Measurements from ENCODE around the gene FANCL. TPM values are rescaled to one million over a fixed set of nuclear protein-coding genes. Genes with fewer than 3 reads are reported as not detected.
"Not testable (repeated sequence)": the region's sequence is repeated elsewhere in the genome, so short reads cannot be mapped to it uniquely, and the experiment has no call there.

The FANCL gene
- total and polyA plus RNA-seq, 11 donors: 6.3 to 17.5 (median 9.8) TPM

DNA sequence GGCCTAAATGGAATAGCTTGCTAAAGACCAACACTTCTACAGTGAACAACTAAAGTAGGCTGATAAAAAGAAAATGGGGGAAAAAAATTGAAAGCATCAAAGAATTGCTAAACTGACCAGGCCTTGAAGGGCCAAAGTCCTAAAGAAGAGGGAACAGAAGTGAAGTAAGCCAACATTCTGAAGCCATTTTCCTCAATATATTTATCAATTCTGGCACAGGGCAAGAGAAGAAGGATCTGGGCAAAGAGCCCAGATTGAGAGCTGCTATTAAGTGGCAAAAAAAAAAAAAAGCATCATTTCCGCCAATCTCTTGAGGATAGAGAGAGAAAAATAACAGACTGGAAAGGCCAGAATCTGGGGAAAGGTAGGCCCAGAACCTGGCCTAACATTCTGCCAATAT, 25.7 kb downstream of the FANCL start:
- intact Hi-C loops (cut with DNase I): loop anchor here in 1 of 10 donors (10.0 kb wide), 1 partner anchor 301 kb away; no protein-coding TSS in a partner anchor
- DNase-seq: no peak
- Histone ChIP-seq H3K27me3 (no peaks in the 10 kb centered on the region), H3K4me1 (peaks cover 0 to 8% (median 0%) of the 10 kb centered on the region in 12 donors), H3K9me3 (peaks cover 0 to 10% (median 0%) of the 10 kb centered on the region in 12 donors), H3K36me3 (peaks cover 0 to 24% (median 1%) of the 10 kb centered on the region in 9 donors), H3K27ac (no peak overlapping the region), H3K4me3 (no peak overlapping the region)
- WGBS, 4 donors: 32 to 49% (median 46%) methylated on average over 1 of the region's 1 CpG
- no peak for TF ChIP-seq POLR2A (IDR thresholded peaks at IDR 0.05)
- TF ChIP-seq, protein P1, sequence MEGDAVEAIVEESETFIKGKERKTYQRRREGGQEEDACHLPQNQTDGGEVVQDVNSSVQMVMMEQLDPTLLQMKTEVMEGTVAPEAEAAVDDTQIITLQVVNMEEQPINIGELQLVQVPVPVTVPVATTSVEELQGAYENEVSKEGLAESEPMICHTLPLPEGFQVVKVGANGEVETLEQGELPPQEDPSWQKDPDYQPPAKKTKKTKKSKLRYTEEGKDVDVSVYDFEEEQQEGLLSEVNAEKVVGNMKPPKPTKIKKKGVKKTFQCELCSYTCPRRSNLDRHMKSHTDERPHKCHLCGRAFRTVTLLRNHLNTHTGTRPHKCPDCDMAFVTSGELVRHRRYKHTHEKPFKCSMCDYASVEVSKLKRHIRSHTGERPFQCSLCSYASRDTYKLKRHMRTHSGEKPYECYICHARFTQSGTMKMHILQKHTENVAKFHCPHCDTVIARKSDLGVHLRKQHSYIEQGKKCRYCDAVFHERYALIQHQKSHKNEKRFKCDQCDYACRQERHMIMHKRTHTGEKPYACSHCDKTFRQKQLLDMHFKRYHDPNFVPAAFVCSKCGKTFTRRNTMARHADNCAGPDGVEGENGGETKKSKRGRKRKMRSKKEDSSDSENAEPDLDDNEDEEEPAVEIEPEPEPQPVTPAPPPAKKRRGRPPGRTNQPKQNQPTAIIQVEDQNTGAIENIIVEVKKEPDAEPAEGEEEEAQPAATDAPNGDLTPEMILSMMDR (IDR thresholded peaks at IDR 0.05): no peak
- no peak for ATAC-seq

DNA sequence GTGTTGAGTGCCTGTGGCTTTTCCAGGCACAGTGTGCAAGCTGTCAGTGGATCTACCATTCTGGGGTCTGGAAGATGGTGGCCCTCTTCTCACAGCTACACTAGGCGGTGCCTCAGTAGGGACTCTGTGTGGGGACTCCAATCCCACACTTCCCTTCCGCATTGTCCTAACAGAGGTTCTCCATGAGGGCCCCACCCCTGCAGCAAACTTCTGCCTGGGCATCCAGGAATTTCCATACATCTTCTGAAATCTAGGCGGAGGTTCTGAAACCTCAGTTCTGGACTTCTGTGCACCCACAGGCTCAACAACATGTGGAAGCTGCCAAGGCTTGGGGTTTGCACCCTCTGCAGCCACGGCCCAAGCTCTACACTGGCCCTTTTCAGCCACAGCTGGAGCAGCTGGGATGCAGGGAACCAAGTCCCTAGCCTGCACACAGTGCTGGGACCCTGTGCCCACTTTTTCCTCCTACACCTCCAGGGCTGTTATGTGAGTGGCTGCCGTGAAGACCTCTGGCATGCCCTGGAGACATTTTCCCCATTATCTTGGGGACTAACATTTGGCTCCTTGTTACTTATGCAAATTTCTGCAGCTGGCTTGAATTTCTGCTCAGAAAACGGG, 30.1 kb downstream of the FANCL start:
- DNase-seq, H3K27ac ChIP-seq, H3K9me3 ChIP-seq, H3K4me1 ChIP-seq, H3K4me3 ChIP-seq, H3K27me3 ChIP-seq, ATAC-seq: not testable (repeated sequence)
- peaks cover 0 to 23% (median 0%) of the 10 kb centered on the region in 9 donors for H3K36me3 ChIP-seq
- WGBS, 4 donors: 96 to 98% (median 98%) methylated on average over 6 of the region's 6 CpGs
- intact Hi-C loops (cut with DNase I): loop anchor here in 1 of 10 donors (10.0 kb wide), 1 partner anchor 296 kb away; no protein-coding TSS in a partner anchor

GRCh38 chr2:58207189-58207588, 33.9 kb downstream of the FANCL start:
- Histone ChIP-seq H3K27me3 (no peaks in the 10 kb centered on the region), H3K27ac (no peak overlapping the region), H3K36me3 (peaks cover 0 to 19% (median 6%) of the 10 kb centered on the region in 9 donors), H3K4me1 (no peaks in the 10 kb centered on the region), H3K9me3 (peaks cover 0 to 10% (median 0%) of the 10 kb centered on the region in 12 donors), H3K4me3 (no peak overlapping the region)
- WGBS, 4 donors: 84 to 89% (median 85%) methylated on average over 3 of the region's 3 CpGs
- intact Hi-C loops (cut with DNase I): no loop called here
- no peak for TF ChIP-seq POLR2A (IDR thresholded peaks at IDR 0.05)
- TF ChIP-seq, protein P1 (IDR thresholded peaks at IDR 0.05): no peak
- DNase-seq (no peak), ATAC-seq (no peak)

GRCh38 chr2:58206785-58207184, 34.3 kb downstream of the FANCL start:
- Histone ChIP-seq H3K4me3 (no peak overlapping the region), H3K27me3 (no peaks in the 10 kb centered on the region), H3K4me1 (no peaks in the 10 kb centered on the region), H3K36me3 (peaks cover 0 to 16% (median 6%) of the 10 kb centered on the region in 9 donors), H3K27ac (no peak overlapping the region), H3K9me3 (peaks cover 0 to 10% (median 0%) of the 10 kb centered on the region in 12 donors)
- TF ChIP-seq, protein P1 (IDR thresholded peaks at IDR 0.05): no peak
- no peak for TF ChIP-seq POLR2A (IDR thresholded peaks at IDR 0.05)
- intact Hi-C loops (cut with DNase I): no loop called here
- ATAC-seq: no peak
- DNase-seq: no peak
- 93 to 97% (median 94%) methylated on average over 1 of the region's 1 CpG for WGBS, 4 donors

Measured in heart left ventricle (tissue), 16 donors.